Activated T-helper 1 cell treated with anti-CD3 and anti-CD28 coated beads, Interleukin-12 subunit alpha, Interleukin-12 subunit beta, Interleukin-2, Interleukin-4 antibody, amounts not matched to agents 30 ng/mL and 10 ng/mL and 1 ng/mL, durations not matched to agents 14 hours and 24 hours and 36 hours (primary cell): Measurements from ENCODE around the gene PARS2. TPM values are rescaled to one million over a fixed set of nuclear protein-coding genes. Genes with fewer than 3 reads are reported as not detected.

ENCODE experiments used
- DNase-seq: peaks from one replicate; pipeline ENCODE4 v3.0.0; 2021; ENCODE audit warnings: low spot score
- H3K27ac Mint-ChIP-seq: one replicate; pipeline ENCODE4 v1.8.0; 2021; ENCODE audit warnings: mild to moderate bottlenecking, mixed read lengths
- H3K27me3 Mint-ChIP-seq: one replicate; pipeline ENCODE4 v1.8.0; 2022; ENCODE audit warnings: mild to moderate bottlenecking, moderate library complexity, mixed read lengths; ENCODE audit not compliant: insufficient read depth
- H3K36me3 Mint-ChIP-seq: one replicate; pipeline ENCODE4 v1.8.0; 2021; ENCODE audit warnings: low read depth, mixed read lengths
- H3K4me1 Mint-ChIP-seq: one replicate; pipeline ENCODE4 v1.8.0; 2021; ENCODE audit warnings: low read depth, mixed read lengths
- H3K4me3 Mint-ChIP-seq: one replicate; pipeline ENCODE4 v1.8.0; 2021; ENCODE audit warnings: mild to moderate bottlenecking, moderate library complexity, mixed read lengths
- H3K9me3 Mint-ChIP-seq: one replicate; pipeline ENCODE4 v1.8.0; 2021; ENCODE audit warnings: mixed read lengths
- intact Hi-C: fragments of 100-400 bp; cut with micrococcal nuclease; formaldehyde crosslinking; loops from one replicate; pipeline ENCODE4 v1.15.1; 2024
- total RNA-seq: library from RNA; stranded (reverse); gene quantifications from 2 replicates; pipeline ENCODE4 v1.2.3, GENCODE V29; 2022

The PARS2 gene
- total RNA-seq, 1 donor from 2014 or later, result 6.7 TPM

DNA sequence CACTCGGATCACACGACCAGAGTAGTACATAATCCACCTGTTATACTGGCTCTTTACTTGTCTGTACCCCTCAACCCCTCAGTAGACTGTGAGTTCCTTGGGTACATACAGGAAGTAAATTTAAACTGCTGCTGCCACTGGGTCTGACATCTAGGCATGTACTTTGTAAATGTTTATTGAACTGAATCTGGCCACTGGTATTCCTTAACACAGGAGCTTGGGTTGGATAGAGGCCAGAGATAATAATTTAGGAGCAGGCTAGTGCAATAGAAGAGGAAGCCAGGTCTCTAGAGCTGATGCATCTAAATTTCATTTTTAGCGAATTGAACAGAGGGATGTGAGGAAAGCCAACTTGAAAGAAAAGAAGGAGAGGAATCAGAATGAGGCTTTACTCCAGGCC is 36.3 kb downstream of the PARS2 start:
- Mint-ChIP-seq H3K4me1 (no peaks in the 10 kb centered on the region), H3K9me3 (no peaks in the 10 kb centered on the region), H3K4me3 (no peak overlapping the region), H3K27me3 (no peaks in the 10 kb centered on the region), H3K36me3 (peaks cover 61% of the 10 kb centered on the region), H3K27ac (no peak overlapping the region)
- intact Hi-C loops, result no loop called here
- no peak for DNase-seq

DNA sequence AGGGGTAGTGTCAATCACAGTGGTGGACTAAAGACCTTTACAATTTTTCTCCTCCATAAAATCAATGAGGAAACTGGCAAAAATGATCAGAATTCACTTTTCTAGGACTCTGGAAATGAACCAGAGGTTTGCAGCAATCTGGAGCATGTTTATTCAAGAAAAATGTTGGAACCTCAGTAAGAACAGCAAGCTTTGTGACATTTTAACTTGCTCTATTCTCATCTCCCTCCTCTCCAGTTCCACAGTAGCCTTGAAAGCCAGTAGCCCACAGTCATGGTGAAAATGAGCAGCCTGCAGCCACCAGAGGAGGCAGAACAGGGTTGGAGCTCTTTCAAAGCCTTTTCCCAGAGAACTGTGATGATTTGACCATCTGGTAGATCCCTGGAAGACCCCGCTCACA is 39.6 kb downstream of the PARS2 start:
- intact Hi-C loops, result no loop called here
- H3K27ac Mint-ChIP-seq, result no peak overlapping the region
- no peaks in the 10 kb centered on the region for H3K4me1 Mint-ChIP-seq
- peaks cover 63% of the 10 kb centered on the region for H3K36me3 Mint-ChIP-seq
- DNase-seq, result no peak
- H3K27me3 Mint-ChIP-seq, result no peaks in the 10 kb centered on the region
- no peak overlapping the region for H3K4me3 Mint-ChIP-seq
- H3K9me3 Mint-ChIP-seq, result no peaks in the 10 kb centered on the region

DNA sequence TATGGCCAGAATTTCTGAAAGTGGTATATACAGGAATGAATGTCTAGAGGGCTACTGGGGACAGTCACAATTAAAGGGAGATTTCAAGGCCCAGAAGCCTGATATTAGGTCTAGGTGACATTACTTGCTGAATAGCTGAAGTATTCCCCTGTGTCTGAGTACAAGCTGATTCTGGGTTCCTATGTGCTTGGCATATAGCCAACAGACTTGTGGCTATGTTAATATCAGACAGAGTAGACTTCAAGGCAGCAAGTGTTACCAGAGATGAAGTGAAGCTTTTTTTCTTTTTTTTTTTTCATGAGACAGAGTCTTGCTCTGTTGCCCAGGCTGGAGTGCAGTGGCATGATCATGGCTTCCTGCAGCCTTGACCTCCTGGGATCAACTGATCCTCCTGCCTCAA is 40.3 kb downstream of the PARS2 start:
- peaks cover 65% of the 10 kb centered on the region for H3K36me3 Mint-ChIP-seq
- no peaks in the 10 kb centered on the region for H3K9me3 Mint-ChIP-seq
- peaks cover 5% of the 10 kb centered on the region for H3K4me1 Mint-ChIP-seq
- no peaks in the 10 kb centered on the region for H3K27me3 Mint-ChIP-seq
- no peak for DNase-seq
- intact Hi-C loops, result no loop called here
- H3K27ac Mint-ChIP-seq, result no peak overlapping the region
- H3K4me3 Mint-ChIP-seq, result no peak overlapping the region

DNA sequence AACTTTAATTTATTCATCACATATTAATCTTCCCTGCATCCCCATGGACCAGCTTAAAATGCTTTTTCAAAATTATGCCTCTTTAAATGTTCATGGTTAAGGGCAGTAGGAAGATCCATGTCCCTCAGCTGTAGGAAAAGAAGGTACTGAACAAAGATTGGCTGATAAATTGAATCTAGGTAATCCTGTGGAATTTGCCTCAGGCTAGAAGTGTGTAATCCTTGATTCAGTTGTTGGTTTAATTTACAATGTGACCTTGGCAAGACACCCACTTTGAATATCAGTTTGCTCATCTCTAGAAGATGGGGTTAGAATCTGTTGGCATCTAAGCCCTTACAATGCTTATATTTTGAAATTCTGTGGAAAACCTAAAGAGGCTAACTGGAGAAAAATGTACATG is 42.6 kb downstream of the PARS2 start:
- H3K36me3 Mint-ChIP-seq, result peaks cover 65% of the 10 kb centered on the region
- no peak overlapping the region for H3K27ac Mint-ChIP-seq
- no peak overlapping the region for H3K4me3 Mint-ChIP-seq
- peaks cover 18% of the 10 kb centered on the region for H3K4me1 Mint-ChIP-seq
- no peak for DNase-seq
- H3K9me3 Mint-ChIP-seq, result no peaks in the 10 kb centered on the region
- intact Hi-C loops, result no loop called here
- H3K27me3 Mint-ChIP-seq, result no peaks in the 10 kb centered on the region

DNA sequence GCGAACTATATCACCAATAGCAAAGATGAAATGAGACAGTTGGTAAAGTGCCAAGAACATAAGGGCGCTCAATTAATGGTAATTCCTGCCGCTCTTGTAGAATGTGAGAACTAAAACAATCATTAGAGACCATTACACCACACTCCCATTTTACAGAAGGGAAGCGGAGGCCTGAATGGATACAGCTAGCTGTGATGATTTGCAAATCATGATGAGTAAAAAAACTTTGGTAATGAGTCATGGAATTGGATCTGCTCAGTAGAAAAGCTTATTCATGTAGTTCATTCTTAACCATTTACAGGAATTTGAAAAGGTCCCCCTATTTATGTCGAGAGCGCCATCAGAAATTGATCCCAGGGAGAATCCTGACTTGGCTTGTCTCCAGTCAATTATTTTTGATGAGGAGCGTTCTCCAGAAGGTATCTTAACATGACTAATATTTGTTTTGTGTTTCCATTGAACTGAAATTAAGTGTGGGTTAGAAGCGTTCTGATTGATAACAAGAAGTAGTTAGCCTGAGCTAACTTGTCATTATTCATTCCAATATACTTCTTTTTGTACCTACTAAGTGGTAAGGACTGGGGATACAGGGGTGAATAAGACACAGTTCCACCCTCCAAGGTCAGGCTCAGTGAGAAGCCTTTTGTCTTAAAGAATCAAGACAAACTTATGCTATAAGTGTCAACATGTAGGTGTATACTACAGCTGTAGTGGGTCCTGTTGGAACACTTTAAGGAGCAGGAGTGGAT is 47.9 kb downstream of the PARS2 start:
- H3K9me3 Mint-ChIP-seq, result no peaks in the 10 kb centered on the region
- no peak for DNase-seq
- H3K4me1 Mint-ChIP-seq, result peaks cover 31% of the 10 kb centered on the region

DNA sequence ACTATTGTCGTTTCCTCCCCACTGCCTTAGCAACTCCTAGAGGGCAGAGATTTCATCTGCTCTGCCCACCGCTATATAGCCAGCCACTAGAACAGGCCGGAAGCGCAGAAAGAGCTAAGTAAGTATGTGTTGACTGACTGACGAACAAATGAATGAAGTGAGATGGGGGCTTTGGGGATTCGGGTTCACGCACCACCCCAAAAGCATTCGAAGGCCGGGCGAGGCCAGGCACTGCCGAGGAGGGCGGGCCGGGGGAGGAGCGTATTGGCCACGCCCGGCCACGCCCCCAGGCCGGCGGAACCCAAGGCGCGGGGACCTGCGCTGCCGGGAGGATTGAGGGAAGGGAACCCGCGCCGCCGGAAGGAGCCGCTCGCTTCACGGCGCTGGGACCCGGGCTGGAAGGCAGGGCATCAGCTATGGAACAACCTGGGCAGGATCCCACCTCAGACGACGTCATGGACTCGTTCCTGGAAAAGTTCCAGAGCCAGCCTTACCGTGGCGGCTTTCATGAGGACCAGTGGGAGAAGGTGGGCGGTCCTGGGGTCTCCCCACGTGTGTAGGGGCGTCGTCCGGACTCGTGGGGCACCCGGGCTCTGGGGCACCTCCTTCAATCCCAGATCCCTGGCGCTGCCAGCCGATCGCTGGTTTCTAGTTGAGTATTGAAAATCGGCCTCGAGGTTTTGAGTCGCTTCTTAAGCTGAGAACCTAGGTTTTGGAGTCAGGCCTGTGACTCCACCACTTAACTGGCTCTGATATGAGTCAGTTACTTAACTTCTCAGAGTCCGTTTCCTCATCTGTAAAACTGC is 48.6 kb downstream of the PARS2 start, which contains the start of gene TTC4:
Gene TTC4, plus strand, starts transcription at position 369 of the 806 bp plus-strand sequence. Its CDS starts 48 bp downstream, at position 417.
- intact Hi-C loops, result loop anchor here (1.0 to 5.0 kb wide), 12 partner anchors 43 to 1493 kb away; partner anchors contain the start of genes CYB5RL, CZIB, DHCR24 and LRP8
- peak; percentile 84 for DNase-seq
- Mint-ChIP-seq H3K4me1 (peaks cover 31% of the 10 kb centered on the region), H3K27ac (peak within 1 kb of the TSS; percentile 77), H3K9me3 (no peaks in the 10 kb centered on the region), H3K36me3 (peaks cover 22% of the 10 kb centered on the region), H3K27me3 (peaks cover 6% of the 10 kb centered on the region), H3K4me3 (peak within 1 kb of the TSS; percentile 94)

More for the DNA sequence above, 47.9 kb downstream of the PARS2 start:
- peaks cover 26% of the 10 kb centered on the region for H3K36me3 Mint-ChIP-seq
- peak overlapping the region; percentile 77 for H3K27ac Mint-ChIP-seq
- intact Hi-C loops, result loop anchor here (1.0 to 5.0 kb wide), 5 partner anchors 500 to 1494 kb away; partner anchors contain the start of genes CYB5RL, CZIB, LRP8 and MRPL37
- H3K27me3 Mint-ChIP-seq, result peaks cover 4% of the 10 kb centered on the region
- peak overlapping the region; percentile 94 for H3K4me3 Mint-ChIP-seq

DNA sequence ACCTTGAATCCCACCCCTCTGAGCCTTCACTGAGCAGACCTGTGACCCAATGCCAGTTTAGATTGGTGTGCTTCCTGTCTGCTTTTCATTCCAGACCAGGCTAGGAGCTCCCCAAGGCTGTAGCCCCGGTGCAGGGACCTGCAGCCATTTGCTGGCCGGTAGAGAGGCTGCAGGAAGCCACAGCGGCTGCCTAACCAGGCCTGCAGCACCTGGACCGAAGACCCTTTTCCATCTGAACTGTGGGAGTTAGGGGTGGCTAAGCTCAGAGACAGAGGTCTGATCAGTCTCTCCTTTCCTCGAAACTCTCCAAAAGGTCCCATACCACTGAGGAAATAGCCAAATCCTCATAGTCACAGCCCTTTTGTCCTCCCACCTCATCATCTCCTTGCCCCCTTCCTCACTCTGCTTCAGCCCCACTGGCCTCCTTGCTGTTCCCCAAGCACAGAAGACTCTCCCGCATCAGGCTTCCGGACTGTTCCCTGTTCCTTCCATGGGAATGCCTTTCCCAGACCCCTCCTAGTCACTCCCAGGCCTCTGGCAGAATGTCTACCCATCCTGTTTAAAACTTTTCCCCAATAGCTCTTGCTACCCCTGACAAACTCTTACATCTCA is 49.3 kb downstream of the PARS2 start:
- peaks cover 31% of the 10 kb centered on the region for H3K4me1 Mint-ChIP-seq

DNA sequence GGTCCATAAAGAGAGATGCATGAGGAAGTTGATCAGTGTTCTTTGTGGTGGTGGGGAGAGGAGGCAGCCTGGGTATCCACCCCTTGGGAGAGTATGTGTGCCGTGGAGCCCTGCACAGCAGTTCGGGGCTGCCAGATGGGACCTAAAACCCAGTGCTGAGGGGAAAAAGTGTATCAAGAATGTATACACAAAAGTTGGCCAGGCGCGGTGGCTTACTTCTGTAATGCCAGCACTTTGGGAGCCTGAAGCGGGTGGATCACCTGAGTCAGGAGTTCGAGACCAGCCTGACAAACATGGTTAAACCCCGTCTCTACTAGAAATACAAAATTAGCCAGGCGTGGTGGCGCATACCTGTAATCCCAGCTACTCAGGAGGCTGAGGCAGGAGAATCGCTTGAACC is 52.8 kb downstream of the PARS2 start:
- Mint-ChIP-seq H3K27ac (no peak overlapping the region), H3K36me3 (peaks cover 5% of the 10 kb centered on the region), H3K4me3 (no peak overlapping the region), H3K9me3 (no peaks in the 10 kb centered on the region), H3K27me3 (peaks cover 8% of the 10 kb centered on the region), H3K4me1 (peaks cover 12% of the 10 kb centered on the region)
- DNase-seq, result no peak
- intact Hi-C loops, result no loop called here

More for the DNA sequence above, 49.3 kb downstream of the PARS2 start:
- peaks cover 6% of the 10 kb centered on the region for H3K27me3 Mint-ChIP-seq
- peak overlapping the region; percentile 77 for H3K27ac Mint-ChIP-seq
- intact Hi-C loops, result loop anchor here (1.0 to 5.0 kb wide), 9 partner anchors 43 to 1493 kb away; partner anchors contain the start of genes CZIB, DHCR24, LRP8 and PARS2
- no peaks in the 10 kb centered on the region for H3K9me3 Mint-ChIP-seq
- H3K36me3 Mint-ChIP-seq, result peaks cover 22% of the 10 kb centered on the region
- no peak for DNase-seq
- H3K4me3 Mint-ChIP-seq, result peak overlapping the region; percentile 94

DNA sequence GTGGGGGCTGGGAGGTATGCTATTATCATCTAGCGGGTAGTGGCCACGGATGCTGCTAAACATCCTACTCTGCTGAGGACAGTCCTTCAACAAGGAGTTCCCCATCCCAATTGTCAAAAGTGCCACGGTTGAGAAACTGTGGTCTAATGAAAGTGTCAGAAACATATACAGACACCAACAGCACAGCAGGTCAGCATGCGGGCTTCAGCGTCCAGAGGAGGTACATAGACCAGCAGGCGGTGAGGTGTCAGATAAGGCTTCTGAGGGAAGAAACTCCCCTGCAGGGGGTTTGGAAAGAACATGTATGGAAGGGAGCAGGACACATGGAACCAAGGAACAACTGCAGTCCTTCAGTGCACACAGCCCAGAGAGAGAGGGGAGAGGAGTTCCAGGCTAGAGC is 53.5 kb downstream of the PARS2 start:
- intact Hi-C loops, result no loop called here
- H3K9me3 Mint-ChIP-seq, result no peaks in the 10 kb centered on the region
- H3K27me3 Mint-ChIP-seq, result peaks cover 8% of the 10 kb centered on the region
- no peak overlapping the region for H3K4me3 Mint-ChIP-seq
- H3K36me3 Mint-ChIP-seq, result no peaks in the 10 kb centered on the region
- no peak overlapping the region for H3K27ac Mint-ChIP-seq
- H3K4me1 Mint-ChIP-seq, result peaks cover 7% of the 10 kb centered on the region
- no peak for DNase-seq

DNA sequence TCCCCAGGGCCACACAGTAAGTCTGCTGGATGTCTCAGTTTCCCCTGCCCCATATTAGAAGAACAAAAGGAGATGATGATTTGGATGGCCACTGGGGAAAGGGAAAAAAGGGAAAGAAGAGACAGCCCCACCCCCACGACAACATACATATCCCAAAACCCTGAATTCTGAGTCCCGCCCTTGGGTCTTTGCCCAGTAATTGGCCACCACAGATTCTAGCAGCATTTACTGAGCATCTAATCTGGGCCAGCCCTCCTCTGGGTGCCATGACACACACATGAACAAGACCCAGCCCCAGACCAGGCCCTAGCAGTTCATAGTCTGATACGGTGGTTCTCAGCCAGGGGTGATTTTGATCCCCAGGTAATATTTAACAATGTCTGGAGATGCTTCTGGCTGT is 53.9 kb downstream of the PARS2 start:
- Mint-ChIP-seq H3K4me1 (peaks cover 6% of the 10 kb centered on the region), H3K4me3 (no peak overlapping the region), H3K36me3 (no peaks in the 10 kb centered on the region), H3K27me3 (peaks cover 8% of the 10 kb centered on the region), H3K27ac (no peak overlapping the region), H3K9me3 (no peaks in the 10 kb centered on the region)
- intact Hi-C loops, result no loop called here
- no peak for DNase-seq

DNA sequence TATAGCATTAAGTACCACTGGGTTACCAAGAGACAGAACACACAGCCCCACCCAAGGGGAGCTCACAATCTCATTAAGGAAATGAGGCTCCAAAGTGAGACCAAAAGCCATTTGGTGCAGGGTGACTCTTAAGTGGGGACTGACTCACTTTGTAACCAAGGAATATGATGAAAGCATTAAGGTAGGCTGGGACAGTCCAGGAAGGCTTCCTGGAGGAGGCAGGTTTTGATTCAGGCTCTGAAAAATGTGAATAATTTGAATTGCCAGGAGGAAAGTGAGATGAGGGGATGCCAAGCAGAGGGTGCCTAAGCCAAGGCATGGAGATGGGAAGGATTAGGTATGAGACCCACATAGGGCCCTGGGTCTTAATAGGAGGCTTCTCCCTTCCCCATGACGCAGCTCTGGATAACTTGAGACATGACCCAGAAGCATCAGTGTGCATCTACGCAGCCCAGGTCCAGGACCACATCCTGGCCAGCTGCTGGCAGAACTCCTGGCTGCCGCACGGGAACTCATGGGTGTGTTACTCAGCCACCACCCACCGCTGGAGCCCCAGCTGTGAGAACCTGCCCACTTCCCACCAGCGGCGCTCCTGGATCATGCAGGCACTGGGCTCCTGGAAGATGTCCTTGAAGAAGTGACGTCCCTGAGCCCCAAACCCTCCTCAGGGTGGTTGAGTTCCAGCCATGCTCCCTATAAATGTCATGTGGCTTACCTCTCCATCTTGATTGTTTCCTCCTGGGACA is 54.6 kb downstream of the PARS2 start:
- no peaks in the 10 kb centered on the region for H3K4me1 Mint-ChIP-seq
- H3K27me3 Mint-ChIP-seq, result peaks cover 10% of the 10 kb centered on the region
- no peaks in the 10 kb centered on the region for H3K9me3 Mint-ChIP-seq
- no peak for DNase-seq
- no peak overlapping the region for H3K27ac Mint-ChIP-seq
- no peaks in the 10 kb centered on the region for H3K36me3 Mint-ChIP-seq
- intact Hi-C loops, result no loop called here
- no peak overlapping the region for H3K4me3 Mint-ChIP-seq

DNA sequence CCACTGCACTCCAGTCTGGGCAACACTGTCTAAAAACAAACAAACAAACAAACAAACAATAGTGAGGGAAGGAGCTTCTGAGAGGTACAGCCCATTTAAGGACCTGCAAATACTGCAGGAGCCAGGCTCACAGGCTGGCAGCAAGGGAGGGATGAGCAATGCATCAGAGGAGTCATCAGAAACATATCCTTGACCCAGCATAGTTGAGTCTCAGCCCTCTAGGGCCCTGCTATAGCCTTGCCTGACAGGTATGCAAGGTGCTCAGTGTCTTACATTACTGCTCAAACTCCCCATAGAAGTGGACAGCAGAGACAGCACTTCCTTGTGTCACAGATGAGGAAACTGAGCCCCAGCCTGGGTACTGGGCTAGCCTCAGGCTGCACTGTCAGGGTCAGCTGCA is 55.9 kb downstream of the PARS2 start:
- Mint-ChIP-seq H3K27me3 (peaks cover 10% of the 10 kb centered on the region), H3K36me3 (no peaks in the 10 kb centered on the region), H3K4me1 (no peaks in the 10 kb centered on the region), H3K9me3 (no peaks in the 10 kb centered on the region), H3K4me3 (no peak overlapping the region), H3K27ac (no peak overlapping the region)
- DNase-seq, result no peak
- intact Hi-C loops, result no loop called here
